Measurements from ENCODE around the gene PLXNC1.

Gene PLXNC1

DNA sequence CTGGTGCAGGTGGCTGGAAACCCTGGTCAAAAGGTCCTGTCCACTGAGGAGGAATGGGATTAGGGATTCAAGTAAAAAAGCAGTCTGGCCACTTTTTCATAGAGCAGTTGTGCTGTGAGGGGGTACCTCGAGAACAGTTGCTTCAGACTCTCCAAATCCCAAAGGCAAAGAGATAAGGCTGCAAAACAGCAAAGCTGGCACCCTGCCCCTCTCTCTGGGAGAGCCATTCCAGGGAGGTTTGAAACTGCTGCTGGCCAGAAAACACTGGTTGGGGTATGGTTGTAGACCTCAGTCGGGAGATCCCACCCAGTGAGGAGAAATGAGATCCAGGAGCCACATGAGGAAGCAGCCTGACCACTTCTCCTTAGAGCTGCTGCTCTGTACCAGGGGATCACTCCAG, 174.0 kb downstream of the PLXNC1 start:
- Histone ChIP-seq H3K4me1 (ENCODE audit: insufficient read depth, low read length, severe bottlenecking) (no peaks in the 10 kb centered on the region), H3K36me3 (ENCODE audit: insufficient read depth, low read length) (peaks cover 54% of the 10 kb centered on the region), H3F3A (ENCODE audit: insufficient read depth, low read length) (no peaks in the 10 kb centered on the region), H3K9me2 (ENCODE audit: low read depth, low read length) (no peaks in the 10 kb centered on the region), H3K9ac (ENCODE audit: low read length) (no peak overlapping the region), H3K4me2 (ENCODE audit: low read length) (no peak overlapping the region), H3K27me3 (ENCODE audit: insufficient read depth, low read length) (no peaks in the 10 kb centered on the region), H3K79me2 (ENCODE audit: insufficient read depth, low read length) (no peaks in the 10 kb centered on the region), H4K20me1 (ENCODE audit: insufficient read depth, low read length) (no peaks in the 10 kb centered on the region), H2AFZ (ENCODE audit: low read length) (no peak overlapping the region), H3K4me3 (ENCODE audit: low read depth, low read length, poor library complexity, severe bottlenecking) (no peak overlapping the region), H3K9me3 (ENCODE audit: low read length) (peaks cover 17% of the 10 kb centered on the region), H3K27ac (ENCODE audit: low read depth, low read length, poor library complexity, severe bottlenecking) (no peak overlapping the region)
- no peak for TF ChIP-seq EZH2 (IDR thresholded peaks at IDR 0.05; ENCODE audit: borderline replicate concordance, low read length)
- TF ChIP-seq, protein P1, sequence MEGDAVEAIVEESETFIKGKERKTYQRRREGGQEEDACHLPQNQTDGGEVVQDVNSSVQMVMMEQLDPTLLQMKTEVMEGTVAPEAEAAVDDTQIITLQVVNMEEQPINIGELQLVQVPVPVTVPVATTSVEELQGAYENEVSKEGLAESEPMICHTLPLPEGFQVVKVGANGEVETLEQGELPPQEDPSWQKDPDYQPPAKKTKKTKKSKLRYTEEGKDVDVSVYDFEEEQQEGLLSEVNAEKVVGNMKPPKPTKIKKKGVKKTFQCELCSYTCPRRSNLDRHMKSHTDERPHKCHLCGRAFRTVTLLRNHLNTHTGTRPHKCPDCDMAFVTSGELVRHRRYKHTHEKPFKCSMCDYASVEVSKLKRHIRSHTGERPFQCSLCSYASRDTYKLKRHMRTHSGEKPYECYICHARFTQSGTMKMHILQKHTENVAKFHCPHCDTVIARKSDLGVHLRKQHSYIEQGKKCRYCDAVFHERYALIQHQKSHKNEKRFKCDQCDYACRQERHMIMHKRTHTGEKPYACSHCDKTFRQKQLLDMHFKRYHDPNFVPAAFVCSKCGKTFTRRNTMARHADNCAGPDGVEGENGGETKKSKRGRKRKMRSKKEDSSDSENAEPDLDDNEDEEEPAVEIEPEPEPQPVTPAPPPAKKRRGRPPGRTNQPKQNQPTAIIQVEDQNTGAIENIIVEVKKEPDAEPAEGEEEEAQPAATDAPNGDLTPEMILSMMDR (IDR thresholded peaks at IDR 0.05; ENCODE audit: low read length): no peak

DNA sequence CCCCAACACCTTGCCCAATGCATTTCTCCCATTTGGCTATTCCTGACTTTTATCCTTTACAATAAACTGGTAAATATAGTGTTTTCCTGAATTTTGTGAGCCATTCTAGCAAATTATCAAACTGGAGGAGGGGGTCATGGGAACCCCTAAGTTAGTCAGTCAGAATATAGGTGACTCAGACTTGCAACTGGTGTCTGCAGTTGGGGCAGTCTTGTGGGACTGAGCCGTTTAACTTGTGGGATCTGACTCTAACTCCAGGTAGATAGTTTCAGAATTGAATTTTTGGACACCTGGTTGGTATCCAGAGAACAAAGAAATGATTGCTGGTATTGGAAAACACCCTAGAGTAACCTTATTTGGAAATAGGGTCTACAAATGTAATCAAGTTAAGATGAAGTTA, 177.9 kb downstream of the PLXNC1 start:
- no peaks in the 10 kb centered on the region for H3K9me2 ChIP-seq (ENCODE audit: low read depth, low read length)
- H3K9ac ChIP-seq (ENCODE audit: low read length): no peak overlapping the region
- H3K27me3 ChIP-seq (ENCODE audit: insufficient read depth, low read length): no peaks in the 10 kb centered on the region
- H3K27ac ChIP-seq (ENCODE audit: low read depth, low read length, poor library complexity, severe bottlenecking): no peak overlapping the region
- H3K9me3 ChIP-seq (ENCODE audit: low read length): peaks cover 2% of the 10 kb centered on the region; the same call in 1 of the 2 replicates
- no peak overlapping the region for H3K4me2 ChIP-seq (ENCODE audit: low read length)
- no peaks in the 10 kb centered on the region for H3K4me1 ChIP-seq (ENCODE audit: insufficient read depth, low read length, severe bottlenecking)
- no peak overlapping the region for H2AFZ ChIP-seq (ENCODE audit: low read length)
- peaks cover 69% of the 10 kb centered on the region for H3K36me3 ChIP-seq (ENCODE audit: insufficient read depth, low read length)
- no peaks in the 10 kb centered on the region for H4K20me1 ChIP-seq (ENCODE audit: insufficient read depth, low read length)
- H3F3A ChIP-seq (ENCODE audit: insufficient read depth, low read length): no peaks in the 10 kb centered on the region
- TF ChIP-seq, protein P1 (IDR thresholded peaks at IDR 0.05; ENCODE audit: low read length): no peak
- TF ChIP-seq EZH2 (IDR thresholded peaks at IDR 0.05; ENCODE audit: borderline replicate concordance, low read length): no peak
- no peak overlapping the region for H3K4me3 ChIP-seq (ENCODE audit: low read depth, low read length, poor library complexity, severe bottlenecking)
- H3K79me2 ChIP-seq (ENCODE audit: insufficient read depth, low read length): no peaks in the 10 kb centered on the region

DNA sequence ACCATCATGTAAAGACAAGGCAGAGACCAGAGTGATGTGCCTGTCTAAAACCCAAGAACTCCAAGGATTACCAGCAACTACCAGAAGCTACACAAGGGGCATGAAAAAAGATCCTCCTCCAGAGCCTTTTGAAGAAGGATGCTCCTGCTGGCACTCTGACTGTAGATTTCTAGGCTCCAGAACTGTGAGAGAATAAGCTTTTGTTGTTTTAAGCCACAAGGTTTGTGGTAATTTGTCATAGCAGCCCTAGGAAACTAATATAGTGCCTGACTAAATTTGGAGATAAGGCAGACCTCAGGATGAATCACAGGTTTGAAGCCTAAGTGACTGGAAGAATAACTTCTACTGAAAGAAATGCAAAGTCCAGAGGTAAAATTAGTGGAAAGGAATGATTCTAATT, 178.3 kb downstream of the PLXNC1 start:
- no peaks in the 10 kb centered on the region for H3F3A ChIP-seq (ENCODE audit: insufficient read depth, low read length)
- H3K9me3 ChIP-seq (ENCODE audit: low read length): no peaks in the 10 kb centered on the region
- H3K4me2 ChIP-seq (ENCODE audit: low read length): no peak overlapping the region
- no peak overlapping the region for H2AFZ ChIP-seq (ENCODE audit: low read length)
- H4K20me1 ChIP-seq (ENCODE audit: insufficient read depth, low read length): no peaks in the 10 kb centered on the region
- H3K4me1 ChIP-seq (ENCODE audit: insufficient read depth, low read length, severe bottlenecking): no peaks in the 10 kb centered on the region
- H3K36me3 ChIP-seq (ENCODE audit: insufficient read depth, low read length): peaks cover 67% of the 10 kb centered on the region
- H3K4me3 ChIP-seq (ENCODE audit: low read depth, low read length, poor library complexity, severe bottlenecking): no peak overlapping the region
- TF ChIP-seq, protein P1 (IDR thresholded peaks at IDR 0.05; ENCODE audit: low read length): no peak
- TF ChIP-seq EZH2 (IDR thresholded peaks at IDR 0.05; ENCODE audit: borderline replicate concordance, low read length): no peak
- H3K79me2 ChIP-seq (ENCODE audit: insufficient read depth, low read length): no peaks in the 10 kb centered on the region
- H3K27me3 ChIP-seq (ENCODE audit: insufficient read depth, low read length): no peaks in the 10 kb centered on the region
- no peaks in the 10 kb centered on the region for H3K9me2 ChIP-seq (ENCODE audit: low read depth, low read length)
- H3K9ac ChIP-seq (ENCODE audit: low read length): no peak overlapping the region
- H3K27ac ChIP-seq (ENCODE audit: low read depth, low read length, poor library complexity, severe bottlenecking): no peak overlapping the region

Data from OCI-LY1 (cell line).